SK-N-SH treated with all-trans-retinoic acid at 6 μM for 48 hours (cell line): ENCODE data around the gene MEG3.

Source experiments
- ATAC-seq: fragments of 200-7000 bp; cut with Tn5 transposase; 3 replicates; pipeline ENCODE4 v1.9.1; 2020; ENCODE audit warnings: mild to moderate bottlenecking, moderate library complexity
- ARNTL ChIP-seq: fragments of 450-650 bp; formaldehyde crosslinking; IDR thresholded peaks from 2 replicates; pipeline ENCODE4 v1.5.0; 2020; ENCODE audit warnings: low read depth, mild to moderate bottlenecking, moderate library complexity, borderline replicate concordance
- CREB5 ChIP-seq: fragments of 250-450 bp; sonication (Bioruptor Pico); IDR thresholded peaks from 2 replicates; pipeline ENCODE4 v1.5.1; 2020; ENCODE audit warnings: low read depth, mild to moderate bottlenecking, moderate library complexity
- CSDC2 ChIP-seq: fragments of 250-450 bp; sonication (Bioruptor Pico); IDR thresholded peaks from 2 replicates; pipeline ENCODE4 v1.5.0; 2020; ENCODE audit warnings: mild to moderate bottlenecking, moderate library complexity
- CSRNP3 ChIP-seq: fragments of 250-450 bp; sonication (Bioruptor Pico); IDR thresholded peaks from 2 replicates; pipeline ENCODE4 v1.5.1; 2021; ENCODE audit warnings: mild to moderate bottlenecking, moderate library complexity
- ESRRG ChIP-seq: fragments of 250-450 bp; sonication (Bioruptor Pico); IDR thresholded peaks from 2 replicates; pipeline ENCODE4 v1.6.1; 2021; ENCODE audit warnings: mild to moderate bottlenecking
- GLIS3 ChIP-seq: fragments of 250-450 bp; sonication (Bioruptor Pico); IDR thresholded peaks from 2 replicates; pipeline ENCODE4 v1.5.0; 2020; ENCODE audit warnings: mild to moderate bottlenecking, moderate library complexity
- ISL1 ChIP-seq: fragments of 250-450 bp; sonication (Bioruptor Pico); IDR thresholded peaks from 2 replicates; pipeline ENCODE4 v2.1.2; 2022; ENCODE audit warnings: mild to moderate bottlenecking, moderate library complexity
- OSR1 ChIP-seq: fragments of 250-450 bp; sonication (Bioruptor Pico); IDR thresholded peaks from 2 replicates; pipeline ENCODE4 v1.8.0; 2022; ENCODE audit warnings: moderate library complexity, mild to moderate bottlenecking, inconsistent platforms
- POU6F1 ChIP-seq: fragments of 250-450 bp; sonication (Bioruptor Pico); IDR thresholded peaks from 2 replicates; pipeline ENCODE4 v1.8.0; 2021; ENCODE audit warnings: low read depth, mild to moderate bottlenecking, moderate library complexity, borderline replicate concordance
- PPARA ChIP-seq: fragments of 250-450 bp; sonication (Bioruptor Pico); IDR thresholded peaks from 2 replicates; pipeline ENCODE4 v1.5.0; 2020; ENCODE audit warnings: mild to moderate bottlenecking, borderline replicate concordance
- TCF4 ChIP-seq: fragments of 250-450 bp; sonication (Bioruptor Pico); IDR thresholded peaks from 2 replicates; pipeline ENCODE4 v1.8.0; 2021; ENCODE audit warnings: mild to moderate bottlenecking, moderate library complexity, borderline replicate concordance
- TSHZ2 ChIP-seq: fragments of 250-450 bp; sonication (Bioruptor Pico); IDR thresholded peaks from 2 replicates; pipeline ENCODE4 v1.5.0; 2020; ENCODE audit warnings: mild to moderate bottlenecking, moderate library complexity
- ZC3H10 ChIP-seq: fragments of 250-450 bp; sonication (Bioruptor Pico); IDR thresholded peaks from 2 replicates; pipeline ENCODE4 v1.5.1; 2021; ENCODE audit warnings: mild to moderate bottlenecking, moderate library complexity
- ZFP3 ChIP-seq: fragments of 250-450 bp; sonication (Bioruptor Pico); IDR thresholded peaks from 2 replicates; pipeline ENCODE4 v1.5.0; 2020; ENCODE audit warnings: mild to moderate bottlenecking, moderate library complexity
- ZFP30 ChIP-seq: fragments of 450-650 bp; formaldehyde crosslinking; IDR thresholded peaks from 2 replicates; pipeline ENCODE4 v1.5.0; 2022; ENCODE audit warnings: mild to moderate bottlenecking, moderate library complexity
- ZNF565 ChIP-seq: fragments of 450-650 bp; formaldehyde crosslinking; conservative IDR thresholded peaks from 2 replicates; pipeline ENCODE4 v1.5.0; 2020; ENCODE audit warnings: low read depth, mild to moderate bottlenecking, moderate library complexity
- ZNF70 ChIP-seq: fragments of 450-650 bp; formaldehyde crosslinking; IDR thresholded peaks from 2 replicates; pipeline ENCODE4 v1.5.0; 2020; ENCODE audit warnings: mild to moderate bottlenecking, moderate library complexity

Gene MEG3

GRCh38 chr14:100878271-100879146 is 52.6 kb downstream of the MEG3 start:
- no peak for TF ChIP-seq ARNTL (CRISPR knock-in tag)
- no peak for TF ChIP-seq CSRNP3 (CRISPR knock-in tag)
- no peak for TF ChIP-seq TCF4 (CRISPR knock-in tag)
- no peak for TF ChIP-seq GLIS3
- no peak for TF ChIP-seq ZNF565 (CRISPR knock-in tag)
- no peak for TF ChIP-seq OSR1 (CRISPR knock-in tag)
- no peak for TF ChIP-seq TSHZ2
- TF ChIP-seq ZFP3 (CRISPR knock-in tag): no peak
- TF ChIP-seq ZNF70 (CRISPR knock-in tag): no peak
- TF ChIP-seq POU6F1 (CRISPR knock-in tag): no peak
- no peak for TF ChIP-seq ZC3H10 (CRISPR knock-in tag)
- TF ChIP-seq CREB5 (CRISPR knock-in tag): no peak
- no peak for ATAC-seq

- no peak for TF ChIP-seq TCF4 (CRISPR knock-in tag)
- TF ChIP-seq ESRRG (CRISPR knock-in tag): no peak
- no peak for TF ChIP-seq ISL1 (CRISPR knock-in tag)
- TF ChIP-seq TSHZ2: no peak
- TF ChIP-seq CREB5 (CRISPR knock-in tag): no peak
- TF ChIP-seq ZNF70 (CRISPR knock-in tag): no peak
- TF ChIP-seq ZFP3 (CRISPR knock-in tag): no peak
- TF ChIP-seq ZFP30 (CRISPR knock-in tag): no peak
- no peak for TF ChIP-seq PPARA (CRISPR knock-in tag)
- TF ChIP-seq CSDC2 (CRISPR knock-in tag): no peak
- TF ChIP-seq POU6F1 (CRISPR knock-in tag): no peak
- TF ChIP-seq ZC3H10 (CRISPR knock-in tag): no peak
- no peak for TF ChIP-seq GLIS3
- no peak for ATAC-seq
These were observed 53.3 kb downstream of the MEG3 start for GRCh38 chr14:100879194-100879593.
